Right atrium auricular region (tissue), 2 donors: Measurements from ENCODE around the gene CREBBP. TPM values are rescaled to one million over a fixed set of nuclear protein-coding genes. Genes with fewer than 3 reads are reported as not detected.
A peak's percentile ranks its signal among the peaks of the same experiment; 100 is the strongest.

ENCODE experiments used
- DNase-seq: peaks from one replicate; pipeline ENCODE4 v3.0.0-alpha.2; 2019; ENCODE audit warnings: low spot score
- H3K27ac ChIP-seq, 2 donors: fragments of 200-600 bp; sonication (generic); 1 replicate in 1 of 2; 2 replicates in 1 of 2; pipeline ENCODE4 v1.5.1; 2016 to 2019
- H3K27me3 ChIP-seq, 2 donors: fragments of 200-600 bp; sonication (generic); one replicate each; pipeline versions ENCODE4 v1.5.1 to v1.6.0; 2017 to 2019
- H3K36me3 ChIP-seq: fragments of 200-600 bp; sonication (generic); one replicate; pipeline ENCODE4 v1.5.1; 2016
- H3K4me1 ChIP-seq, 2 donors: fragments of 200-600 bp; sonication (generic); one replicate each; pipeline versions ENCODE4 v1.5.1 to v1.6.0; 2017 to 2019
- H3K4me3 ChIP-seq, 2 donors: fragments of 200-600 bp; sonication (generic); 1 replicate in 1 of 2; 2 replicates in 1 of 2; pipeline ENCODE4 v1.5.1; 2017 to 2019; ENCODE audit warnings: mild to moderate bottlenecking in 1 of 2, moderate library complexity in 1 of 2
- H3K9me3 ChIP-seq, 2 donors: fragments of 200-600 bp; sonication (generic); one replicate each; pipeline ENCODE4 v1.5.1; 2019
- CTCF ChIP-seq, 2 donors: fragments of 200-600 bp; sonication (generic); IDR thresholded peaks; one replicate each; pipeline ENCODE4 v1.5.1; 2019; ENCODE audit warnings: antibody characterized with exemption in 2 of 2
- total RNA-seq, 2 donors: library from RNA; depleted of rRNA; stranded (reverse); fragments of >200 nt; gene quantifications; one replicate each; pipeline ENCODE4 v1.1.0, GENCODE V29; 2016

CREBBP gene
- total RNA-seq, 2 donors from 2014 or later, result 38.3 to 54.3 TPM

GRCh38 chr16:3792472-3793012 is 88.0 kb downstream of the CREBBP start:
- peaks cover 0 to 28% of the 10 kb centered on the region in 2 donors for H3K4me1 ChIP-seq
- H3K4me3 ChIP-seq, result no peak overlapping the region
- no peak for TF ChIP-seq CTCF (IDR thresholded peaks at IDR 0.05)
- peak overlapping the region; percentile 60 to 70 for H3K27ac ChIP-seq
- H3K27me3 ChIP-seq, result no peaks in the 10 kb centered on the region
- no peak for DNase-seq
- H3K36me3 ChIP-seq, result peaks cover 35% of the 10 kb centered on the region
- no peaks in the 10 kb centered on the region for H3K9me3 ChIP-seq

- TF ChIP-seq CTCF (IDR thresholded peaks at IDR 0.05), result no peak
- Histone ChIP-seq H3K27ac (no peak overlapping the region), H3K4me3 (no peak overlapping the region), H3K27me3 (no peaks in the 10 kb centered on the region), H3K4me1 (peaks cover 0 to 20% of the 10 kb centered on the region in 2 donors), H3K9me3 (no peaks in the 10 kb centered on the region), H3K36me3 (peaks cover 40% of the 10 kb centered on the region)
- DNase-seq, result no peak
Observed at GRCh38 chr16:3791701-3792100, 88.8 kb downstream of the CREBBP start.

- no peak for TF ChIP-seq CTCF (IDR thresholded peaks at IDR 0.05)
- peaks cover 0 to 18% of the 10 kb centered on the region in 2 donors for H3K4me1 ChIP-seq
- H3K27ac ChIP-seq, result no peak overlapping the region
- no peak for DNase-seq
- no peaks in the 10 kb centered on the region for H3K27me3 ChIP-seq
- H3K36me3 ChIP-seq, result peaks cover 40% of the 10 kb centered on the region
- no peaks in the 10 kb centered on the region for H3K9me3 ChIP-seq
- H3K4me3 ChIP-seq, result no peak overlapping the region
Observed at GRCh38 chr16:3789375-3790099, 91.0 kb downstream of the CREBBP start.

GRCh38 chr16:3788711-3789374 is 91.7 kb downstream of the CREBBP start:
- Histone ChIP-seq H3K9me3 (no peaks in the 10 kb centered on the region), H3K36me3 (peaks cover 40% of the 10 kb centered on the region), H3K27me3 (no peaks in the 10 kb centered on the region), H3K27ac (no peak overlapping the region), H3K4me1 (peaks cover 0 to 16% of the 10 kb centered on the region in 2 donors), H3K4me3 (no peak overlapping the region)
- no peak for TF ChIP-seq CTCF (IDR thresholded peaks at IDR 0.05)
- no peak for DNase-seq

GRCh38 chr16:3787924-3788661 is 92.4 kb downstream of the CREBBP start:
- no peak for TF ChIP-seq CTCF (IDR thresholded peaks at IDR 0.05)
- peaks cover 42% of the 10 kb centered on the region for H3K36me3 ChIP-seq
- H3K4me1 ChIP-seq, result peaks cover 0 to 9% of the 10 kb centered on the region in 2 donors
- H3K27ac ChIP-seq, result no peak overlapping the region
- H3K27me3 ChIP-seq, result no peaks in the 10 kb centered on the region
- no peak overlapping the region for H3K4me3 ChIP-seq
- no peak for DNase-seq
- H3K9me3 ChIP-seq, result no peaks in the 10 kb centered on the region
